VCaP (cell line): ENCODE measurements around the gene GTF2B.
"Not testable (repeated sequence)": the region's sequence is repeated elsewhere in the genome, so short reads cannot be mapped to it uniquely, and the experiment has no call there.

Experiments used
- H3K27ac ChIP-seq: fragments of 450-650 bp; 2 replicates; pipeline ENCODE4 v1.5.1; 2017
- CTCF ChIP-seq: fragments of 450-650 bp; conservative IDR thresholded peaks from 2 replicates; pipeline ENCODE4 v1.5.1; 2017; ENCODE audit warnings: mild to moderate bottlenecking, moderate library complexity

The GTF2B gene

DNA sequence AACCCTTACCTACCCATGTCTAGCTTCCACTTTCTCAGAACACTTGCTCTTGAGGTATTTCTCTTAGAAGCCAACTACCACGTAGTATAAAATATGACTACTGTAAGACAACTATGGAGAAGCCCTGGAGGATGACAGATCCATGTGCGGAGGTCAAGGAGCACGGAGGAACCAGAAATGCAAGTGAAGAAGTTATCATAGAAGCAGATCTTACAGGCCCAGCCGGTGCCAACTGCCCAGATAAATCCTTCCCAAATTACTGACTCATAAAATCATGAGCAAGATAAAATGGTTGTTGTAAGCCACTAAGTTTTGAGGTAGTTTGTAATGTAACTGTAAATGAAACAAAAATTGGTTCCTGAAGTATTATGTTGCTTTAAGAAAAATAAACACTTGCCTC lies 12.6 kb downstream of the GTF2B start:
- no peak for TF ChIP-seq CTCF
- H3K27ac ChIP-seq: peak overlapping the region; percentile 54

DNA sequence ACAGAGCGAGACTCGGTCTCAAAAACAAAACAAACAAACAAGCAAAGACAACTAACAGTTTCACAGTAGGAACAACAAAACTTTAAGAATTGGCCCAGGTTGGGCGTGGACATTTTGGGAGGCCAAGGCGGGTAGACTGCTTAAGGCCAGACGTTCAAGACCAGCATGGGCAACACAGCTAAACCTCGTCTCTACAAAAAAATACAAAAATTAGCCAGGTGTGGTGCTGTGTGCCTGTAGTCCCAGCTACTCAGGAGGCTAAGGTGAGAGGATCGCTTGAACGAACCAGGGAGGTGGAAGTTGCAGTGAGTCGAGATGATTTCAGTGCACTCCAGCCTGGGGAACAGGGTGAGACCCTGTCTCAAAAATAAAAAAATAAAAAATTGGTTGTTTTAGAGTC lies 13.5 kb downstream of the GTF2B start:
- TF ChIP-seq CTCF: no peak
- H3K27ac ChIP-seq: peak overlapping the region; percentile 54

- TF ChIP-seq CTCF: peak; percentile 72
- peak overlapping the region; percentile 54; the same call in 1 of the 2 replicates for H3K27ac ChIP-seq
Observed at GRCh38 chr1:88877382-88877825, 14.0 kb downstream of the GTF2B start.

- no peak for TF ChIP-seq CTCF
- H3K27ac ChIP-seq: no peak overlapping the region; the same call in 1 of the 2 replicates
Observed at GRCh38 chr1:88876573-88877365, 14.6 kb downstream of the GTF2B start.

DNA sequence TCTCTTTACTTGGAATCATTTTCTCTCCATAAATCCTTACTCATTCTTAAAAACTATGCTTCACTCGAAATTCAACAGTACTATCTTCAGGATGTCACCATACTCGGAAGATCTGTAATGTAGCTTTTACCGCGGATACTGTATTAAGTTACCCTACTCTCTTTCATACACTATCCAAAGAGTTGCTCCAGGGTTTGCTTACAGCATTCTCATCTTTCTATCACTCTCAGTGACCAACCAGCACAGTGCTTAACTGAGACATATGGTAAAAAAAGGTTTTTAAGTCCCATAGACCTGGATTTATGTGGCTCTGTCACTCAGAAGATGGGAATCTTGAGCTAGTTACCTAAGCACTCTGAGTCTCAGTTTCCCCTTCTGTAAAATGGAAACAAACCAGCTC lies 15.8 kb downstream of the GTF2B start:
- no peak overlapping the region for H3K27ac ChIP-seq
- TF ChIP-seq CTCF: no peak

GRCh38 chr1:88873737-88874349 lies 17.5 kb downstream of the GTF2B start:
- no peak overlapping the region for H3K27ac ChIP-seq
- no peak for TF ChIP-seq CTCF

DNA sequence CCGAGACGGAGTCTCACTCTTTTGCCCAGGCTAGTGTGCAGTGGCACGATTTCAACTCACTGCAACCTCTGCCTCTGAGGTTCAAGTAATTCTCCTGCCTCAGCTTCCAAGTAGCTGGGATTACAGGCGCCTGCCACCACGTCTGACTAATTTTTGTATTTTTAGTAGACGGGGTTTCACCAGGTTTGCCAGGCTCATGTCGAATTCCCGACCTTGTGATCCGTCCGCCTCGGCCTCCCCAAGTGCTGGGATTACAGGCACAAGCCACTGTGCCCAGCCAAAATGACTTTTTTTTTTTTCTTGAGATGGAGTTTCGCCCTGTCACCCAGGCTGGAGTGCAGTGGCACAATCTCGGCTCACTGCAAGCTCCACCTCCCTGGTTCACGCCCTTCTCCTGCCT lies 21.7 kb downstream of the GTF2B start:
- not testable (repeated sequence) for H3K27ac ChIP-seq
